SK-N-SH (cell line): ENCODE measurements around the gene GBX2. TPM values are rescaled to one million over a fixed set of nuclear protein-coding genes. Genes with fewer than 3 reads are reported as not detected.

ENCODE experiments used
- CTCF ChIA-PET: fragments of 300-600, 350-600 bp; formaldehyde crosslinking; extraction: SDS; loops from one replicate; lab custom pipeline; 2021; lab: Yijun Ruan, JAX
- POLR2A ChIA-PET: fragments of 350-600 bp; sonication (Branson Sonifier 250); formaldehyde crosslinking; extraction: SDS; loops from one replicate; lab custom pipeline; 2020; ENCODE audit warnings: antibody characterized with exemption, inconsistent platforms; lab: Yijun Ruan, JAX
- DNase-seq: peaks from one replicate; pipeline ENCODE4 v3.0.0; 2012
- H2AFZ ChIP-seq: fragments of 200-600 bp; sonication (generic); 2 replicates; pipeline ENCODE4 v1.8.1; 2016; ENCODE audit warnings: antibody characterized with exemption, mild to moderate bottlenecking, low read depth
- H3F3A ChIP-seq: fragments of 200-600 bp; sonication (generic); replicated peaks from 2 replicates; pipeline ENCODE3; 2016; ENCODE audit warnings: antibody characterized with exemption, mild to moderate bottlenecking; ENCODE audit not compliant: insufficient read depth
- H3K27ac ChIP-seq, 2 experiments: fragments of 200-500 bp in 1 of 2; fragments of 200-600 bp in 1 of 2; sonication (Bioruptor generic) in 1 of 2; sonication (generic), shearing (Covaris generic) in 1 of 2; 2 replicates each; pipeline versions ENCODE4 v1.5.1 to v1.6.1; 2014 to 2016; ENCODE audit warnings: low read depth in 2 of 2, inconsistent platforms in 1 of 2, low read length in 1 of 2, mild to moderate bottlenecking in 1 of 2, mixed read lengths in 1 of 2
- H3K27me3 ChIP-seq: fragments of 200-600 bp; sonication (generic), shearing (Covaris generic); 2 replicates; pipeline ENCODE4 v1.6.1; 2016; ENCODE audit warnings: mixed run types; ENCODE audit not compliant: insufficient read depth
- H3K36me3 ChIP-seq, 2 experiments: fragments of 200-500 bp in 1 of 2; fragments of 200-600 bp in 1 of 2; sonication (Bioruptor generic) in 1 of 2; sonication (generic) in 1 of 2; replicated peaks in 1 of 2; 2 replicates each; pipeline versions ENCODE3 to v1.5.1; 2014 to 2016; ENCODE audit warnings: low read length in 1 of 2, mild to moderate bottlenecking in 1 of 2; ENCODE audit not compliant: insufficient read depth in 2 of 2, control insufficient read depth in 1 of 2
- H3K4me1 ChIP-seq, 2 experiments: fragments of 200-500 bp in 1 of 2; fragments of 200-600 bp in 1 of 2; sonication (Bioruptor generic) in 1 of 2; sonication (generic), shearing (Covaris generic) in 1 of 2; 2 replicates each; pipeline versions ENCODE4 v1.5.1 to v1.6.1; 2014 to 2016; ENCODE audit warnings: low read depth in 1 of 2, low read length in 1 of 2, mixed run types in 1 of 2; ENCODE audit not compliant: insufficient read depth in 2 of 2, control insufficient read depth in 1 of 2
- H3K4me2 ChIP-seq: fragments of 200-600 bp; sonication (generic), shearing (Covaris generic); 2 replicates; pipeline ENCODE4 v1.6.1; 2017; ENCODE audit warnings: mixed run types
- H3K4me3 ChIP-seq, 2 experiments: fragments of 200-500 bp in 1 of 2; fragments of 200-600 bp in 1 of 2; sonication (Bioruptor generic) in 1 of 2; sonication (generic), shearing (Covaris generic) in 1 of 2; 2 replicates each; pipeline versions ENCODE4 v1.5.1 to v1.8.1; 2014 to 2016; ENCODE audit warnings: low read depth in 2 of 2, inconsistent platforms in 1 of 2, low read length in 1 of 2, mild to moderate bottlenecking in 1 of 2, mixed read lengths in 1 of 2, moderate library complexity in 1 of 2
- H3K79me2 ChIP-seq: fragments of 200-600 bp; sonication (generic); 2 replicates; pipeline ENCODE4 v1.8.1; 2017; ENCODE audit warnings: mild to moderate bottlenecking; ENCODE audit not compliant: insufficient read depth
- H3K9ac ChIP-seq: fragments of 200-600 bp; sonication (generic); 2 replicates; pipeline ENCODE4 v1.6.1; 2017; ENCODE audit warnings: mixed run types
- H3K9me2 ChIP-seq: fragments of 200-600 bp; sonication (generic); 2 replicates; pipeline ENCODE4 v1.6.1; 2017; ENCODE audit warnings: mixed run types
- H3K9me3 ChIP-seq: fragments of 200-600 bp; sonication (generic); 2 replicates; pipeline ENCODE4 v1.6.1; 2017; ENCODE audit warnings: mixed run types, mild to moderate bottlenecking, moderate library complexity
- H4K20me1 ChIP-seq: fragments of 200-600 bp; sonication (generic); 2 replicates; pipeline ENCODE4 v1.6.1; 2017; ENCODE audit warnings: mild to moderate bottlenecking, mixed run types; ENCODE audit not compliant: insufficient read depth
- ELF1 ChIP-seq: IDR thresholded peaks from 2 replicates; pipeline ENCODE4 v1.4.0; 2012
- EZH2phosphoT487 ChIP-seq: fragments of 200-600 bp; sonication (generic); IDR thresholded peaks from 2 replicates; pipeline ENCODE4 v1.6.1; 2017; ENCODE audit warnings: low read depth, mixed run types, mild to moderate bottlenecking, antibody characterized with exemption, moderate library complexity, borderline replicate concordance
- FOXM1 ChIP-seq: IDR thresholded peaks from 2 replicates; pipeline ENCODE4 v1.4.0; 2012; ENCODE audit warnings: low read depth, mild to moderate bottlenecking
- GABPA ChIP-seq: IDR thresholded peaks from 2 replicates; pipeline ENCODE4 v1.4.0; 2012; ENCODE audit warnings: low read depth, mild to moderate bottlenecking
- GATA2 ChIP-seq: sonication (generic); formaldehyde crosslinking; IDR thresholded peaks from 2 replicates; pipeline ENCODE4 v1.5.0; 2020; ENCODE audit warnings: mild to moderate bottlenecking, missing genetic modification reagents
- JUND ChIP-seq: IDR thresholded peaks from 2 replicates; pipeline ENCODE4 v1.4.0; 2012
- MEF2A ChIP-seq: IDR thresholded peaks from 2 replicates; pipeline ENCODE4 v1.4.0; 2012; ENCODE audit warnings: low read depth, borderline replicate concordance
- NFIC ChIP-seq: IDR thresholded peaks from 2 replicates; pipeline ENCODE4 v1.4.0; 2012; ENCODE audit warnings: borderline replicate concordance
- NRF1 ChIP-seq: IDR thresholded peaks from 2 replicates; pipeline ENCODE4 v1.6.1; 2012; ENCODE audit warnings: low read depth, mild to moderate bottlenecking, low read length
- RCOR1 ChIP-seq: fragments of 150-350 bp; IDR thresholded peaks from 2 replicates; pipeline ENCODE4 v1.6.1; 2017; ENCODE audit warnings: antibody characterized with exemption, low read length
- RFX5 ChIP-seq: IDR thresholded peaks from 2 replicates; pipeline ENCODE4 v1.6.1; 2012; ENCODE audit warnings: mild to moderate bottlenecking, improper control_type of control experiment, low read length
- SIN3A ChIP-seq: IDR thresholded peaks from 2 replicates; pipeline ENCODE4 v1.6.1; 2012; ENCODE audit warnings: low read depth, mild to moderate bottlenecking, low read length, moderate library complexity, borderline replicate concordance
- TAF1 ChIP-seq: IDR thresholded peaks from 2 replicates; pipeline ENCODE4 v1.6.1; 2012; ENCODE audit warnings: low read depth, mild to moderate bottlenecking, low read length, moderate library complexity, borderline replicate concordance
- TCF12 ChIP-seq: IDR thresholded peaks from 2 replicates; pipeline ENCODE4 v1.4.0; 2012
- TEAD4 ChIP-seq: IDR thresholded peaks from 2 replicates; pipeline ENCODE4 v1.4.0; 2012; ENCODE audit warnings: mild to moderate bottlenecking, borderline replicate concordance; ENCODE audit not compliant: insufficient read depth
- YY1 ChIP-seq: IDR thresholded peaks from 2 replicates; pipeline ENCODE4 v1.4.0; 2012; ENCODE audit warnings: low read depth, mild to moderate bottlenecking
- WGBS: methylation state at CpG from one replicate; pipeline ENCODE4 v1.1.6; 2017; ENCODE audit warnings: low lambda C conversion rate; 5-methylcytosine and 5-hydroxymethylcytosine counted together
- polyA plus RNA-seq, 3 experiments: library from polyadenylated mRNA; depleted of rRNA; stranded (reverse); fragments of >200 nt; gene quantifications; 2 replicates each; pipeline ENCODE4 v1.2.3, GENCODE V29; 2012
- TF ChIP-seq, protein P1 (sequence below): IDR thresholded peaks from 2 replicates; pipeline ENCODE4; 2012
- TF ChIP-seq, protein P2 (sequence below): fragments of 150-350 bp; IDR thresholded peaks from 2 replicates; pipeline ENCODE4 v1.6.1; 2017; ENCODE audit warnings: antibody characterized with exemption, low read length, low read depth, borderline replicate concordance

Gene GBX2
- polyA plus RNA-seq, 1 of the 3 experiments (the other 2 are of a cell fraction): 0.16 TPM

DNA sequence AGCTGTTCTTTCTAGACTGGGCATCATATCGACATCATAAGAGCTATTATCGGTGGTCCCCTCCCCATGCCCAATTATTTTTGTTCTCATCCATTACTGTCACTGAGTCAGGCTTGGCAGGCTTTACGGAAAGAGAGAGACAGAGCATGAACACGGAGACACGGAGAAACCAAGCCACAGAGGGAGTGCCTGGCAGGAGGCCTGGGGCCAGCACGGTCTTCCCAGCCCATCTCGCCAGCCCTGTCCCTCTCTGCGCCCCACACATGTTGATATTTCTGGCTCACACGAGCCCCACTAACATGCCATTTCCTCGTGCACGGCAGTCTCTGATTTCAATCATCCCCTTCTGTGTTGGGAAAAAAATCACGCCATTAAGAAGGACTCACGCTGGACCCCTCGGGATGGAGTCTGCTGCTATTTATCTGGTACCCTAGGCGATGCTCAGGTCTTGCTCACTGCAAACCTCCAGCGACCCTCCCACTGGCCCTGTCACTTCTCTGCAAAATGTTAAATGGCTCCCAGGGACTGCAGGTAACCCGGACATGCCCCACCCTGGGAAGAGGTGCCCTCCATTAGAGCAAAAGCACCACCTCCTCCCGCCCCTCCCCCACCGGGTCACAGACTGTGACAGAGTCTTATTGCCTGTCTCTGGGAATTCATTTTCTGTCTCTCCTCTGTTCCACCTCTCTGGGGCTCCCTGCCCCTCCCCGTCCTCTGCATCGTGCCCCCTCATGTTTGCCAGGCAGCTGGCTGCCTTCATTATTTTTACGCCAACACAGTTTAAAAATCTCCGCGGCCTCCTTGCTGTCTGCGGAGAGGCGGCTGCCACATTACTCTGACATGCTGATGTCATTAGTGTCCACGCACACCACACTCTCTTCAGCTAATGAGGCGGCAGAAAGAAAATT, 40.1 kb upstream of the GBX2 start (continued):
- TF ChIP-seq MEF2A (no peak), RFX5 (no peak), TEAD4 (no peak), TCF12 (no peak), GABPA (no peak), YY1 (no peak), TAF1 (no peak)

DNA sequence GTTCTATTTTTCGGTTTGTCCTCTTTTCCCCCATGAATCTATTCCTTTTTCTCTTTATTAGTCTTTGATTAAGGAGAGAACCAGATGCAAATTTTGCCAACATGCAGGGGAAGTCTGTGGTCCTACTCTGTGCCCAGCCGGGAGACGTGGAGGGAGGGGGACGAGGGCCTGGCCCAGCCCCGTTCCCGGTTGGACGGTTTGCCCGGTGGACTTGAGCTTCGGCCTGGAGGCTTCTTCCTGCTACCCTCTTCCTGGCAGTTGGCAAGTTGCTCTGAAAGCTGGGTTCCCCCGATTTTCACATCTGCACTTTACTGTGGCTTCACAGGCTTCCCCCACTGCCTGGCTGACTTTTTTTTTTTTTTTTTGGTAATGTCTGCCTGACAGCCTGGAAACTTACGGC, 39.3 kb upstream of the GBX2 start:
- TF ChIP-seq, protein P1, sequence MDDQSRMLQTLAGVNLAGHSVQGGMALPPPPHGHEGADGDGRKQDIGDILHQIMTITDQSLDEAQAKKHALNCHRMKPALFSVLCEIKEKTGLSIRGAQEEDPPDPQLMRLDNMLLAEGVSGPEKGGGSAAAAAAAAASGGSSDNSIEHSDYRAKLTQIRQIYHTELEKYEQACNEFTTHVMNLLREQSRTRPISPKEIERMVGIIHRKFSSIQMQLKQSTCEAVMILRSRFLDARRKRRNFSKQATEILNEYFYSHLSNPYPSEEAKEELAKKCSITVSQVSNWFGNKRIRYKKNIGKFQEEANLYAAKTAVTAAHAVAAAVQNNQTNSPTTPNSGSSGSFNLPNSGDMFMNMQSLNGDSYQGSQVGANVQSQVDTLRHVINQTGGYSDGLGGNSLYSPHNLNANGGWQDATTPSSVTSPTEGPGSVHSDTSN: no peak
- TF ChIP-seq FOXM1 (no peak), TCF12 (no peak), YY1 (no peak), GATA2 (CRISPR knock-in tag) (no peak), ELF1 (no peak), SIN3A (no peak), RCOR1 (no peak), GABPA (no peak), EZH2phosphoT487 (no peak), NFIC (no peak), JUND (no peak), NRF1 (no peak)
- TF ChIP-seq, protein P2, sequence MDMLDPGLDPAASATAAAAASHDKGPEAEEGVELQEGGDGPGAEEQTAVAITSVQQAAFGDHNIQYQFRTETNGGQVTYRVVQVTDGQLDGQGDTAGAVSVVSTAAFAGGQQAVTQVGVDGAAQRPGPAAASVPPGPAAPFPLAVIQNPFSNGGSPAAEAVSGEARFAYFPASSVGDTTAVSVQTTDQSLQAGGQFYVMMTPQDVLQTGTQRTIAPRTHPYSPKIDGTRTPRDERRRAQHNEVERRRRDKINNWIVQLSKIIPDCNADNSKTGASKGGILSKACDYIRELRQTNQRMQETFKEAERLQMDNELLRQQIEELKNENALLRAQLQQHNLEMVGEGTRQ: no peak
- Histone ChIP-seq H3K27ac (no peak overlapping the region), H4K20me1 (no peaks in the 10 kb centered on the region), H3K36me3 (no peaks in the 10 kb centered on the region), H3K9me2 (no peaks in the 10 kb centered on the region), H3K4me3 (no peak overlapping the region), H3K9me3 (no peaks in the 10 kb centered on the region), H3K79me2 (no peaks in the 10 kb centered on the region), H2AFZ (no peak overlapping the region), H3K9ac (no peak overlapping the region), H3K4me2 (no peak overlapping the region), H3F3A (no peaks in the 10 kb centered on the region), H3K4me1 (no peaks in the 10 kb centered on the region), H3K27me3 (no peaks in the 10 kb centered on the region; the same call in 1 of the 2 replicates)
- ChIA-PET POLR2A (no interaction called here), CTCF (interaction anchor here (2.2 kb wide), 1 partner anchor 27 kb away, joined by 5 read pairs; no protein-coding TSS in a partner anchor)
- 54% methylated on average over 9 of the region's 11 CpGs for WGBS
- no peak for DNase-seq
